Adrenal gland (tissue), 12 donors: Measurements from ENCODE around the gene KRT81. TPM values are rescaled to one million over a fixed set of nuclear protein-coding genes. Genes with fewer than 3 reads are reported as not detected.

ENCODE experiments used
- DNase-seq, 7 donors: peaks; one replicate each; pipeline ENCODE4 v3.0.0-alpha.2; 2019 to 2020
- H3K27ac ChIP-seq, 5 donors: fragments of 200-600 bp; sonication (generic) in 4 of 5; 1 replicate in 3 of 5; 2 replicates in 2 of 5; pipeline versions ENCODE4 v1.5.1 to v1.8.0; 2016 to 2020; ENCODE audit warnings: mild to moderate bottlenecking in 1 of 5
- H3K27me3 ChIP-seq: fragments of 200-600 bp; 2 replicates; pipeline ENCODE4 v1.8.0; 2021
- H3K36me3 ChIP-seq, 2 donors: fragments of 200-600 bp; replicated peaks in 1 of 2; 1 replicate in 1 of 2; 2 replicates in 1 of 2; pipeline versions ENCODE4 v1.5.1 to v1.8.0; 2018 to 2022
- H3K4me1 ChIP-seq, 2 donors: fragments of 200-600 bp; replicated peaks in 1 of 2; 1 replicate in 1 of 2; 2 replicates in 1 of 2; pipeline versions ENCODE4 v1.5.1 to v1.8.0; 2018 to 2021
- H3K4me3 ChIP-seq, 4 donors: fragments of 200-600 bp; sonication (generic) in 3 of 4; one replicate each; pipeline ENCODE4 v1.5.1; 2016 to 2018
- H3K9me3 ChIP-seq, 3 donors: fragments of 200-600 bp; sonication (generic) in 1 of 3; replicated peaks in 1 of 3; 1 replicate in 2 of 3; 2 replicates in 1 of 3; pipeline versions ENCODE4 v1.5.1 to v1.8.0; 2016 to 2021
- CTCF ChIP-seq, 6 experiments: fragments of 450-650 bp in 4 of 6; fragments of 200-600 bp in 2 of 6; sonication (generic) in 1 of 6; IDR thresholded peaks; 1 replicate in 5 of 6; 2 replicates in 1 of 6; pipeline versions ENCODE4 v1.5.1 to v1.8.0; 2016 to 2021; ENCODE audit warnings: antibody characterized with exemption in 6 of 6, mild to moderate bottlenecking in 2 of 6, moderate library complexity in 1 of 6
- POLR2A ChIP-seq, 2 donors: fragments of 450-650 bp; IDR thresholded peaks; one replicate each; pipeline ENCODE4 v1.6.1; 2017; ENCODE audit warnings: antibody characterized with exemption in 2 of 2, mild to moderate bottlenecking in 2 of 2, moderate library complexity in 1 of 2
- WGBS, 4 donors: extraction: QIAGEN DNeasy Blood & Tissue Kit in 2 of 4; methylation state at CpG; one replicate each; pipeline versions ENCODE4 v1.1.5 to v1.1.7; 2013 to 2017; 5-methylcytosine and 5-hydroxymethylcytosine counted together
- intact Hi-C, 2 donors: fragments of 100-400 bp; cut with DNase I; formaldehyde crosslinking; loops; one replicate each; pipeline versions ENCODE4 v1.14.1 to v1.15.0; 2022 to 2023
- polyA plus RNA-seq, 3 donors: library from polyadenylated mRNA; stranded (reverse); fragments of 200-250 nt in 2 of 3; fragments of 350-450 nt in 1 of 3; fragmentation: Illumina TruSeq in 1 of 3; extraction: RNeasy Lipid Tissue Mini Kit (QIAGEN cat#74804) in 1 of 3; gene quantifications; one replicate each; pipeline ENCODE4 v1.2.3, GENCODE V29; 2013 to 2014
- total RNA-seq, 9 donors: library from RNA; depleted of rRNA in 4 of 9; stranded (reverse); fragments of >200 nt in 4 of 9; fragments of 120-200 nt in 1 of 9; fragmentation: NEBNext Ultra II Directional in 1 of 9; extraction: Animal tissue kit (Norgen Biotek cat#: 25700) in 1 of 9; gene quantifications; one replicate each; pipeline versions ENCODE4 v1.1.0 to v1.2.4, GENCODE V29; 2013 to 2023
- donor health status: healthy with polysubstance abuse.
- donor health status: Bipolar disorder and iron deficiency.
- donor health status: DM: yes; HTN: yes; CAD: no.
- donor health status: DM: no; HTN: no; CAD: no.
- donor health status: DM: no; HTN: no; CAD: no.
- donor health status: DM: yes; HTN: yes; CAD: no.

KRT81 gene
- total and polyA plus RNA-seq, 12 donors: 0.25 to 0.42 TPM; not detected in 10

GRCh38 chr12:52264435-52264825, 26.9 kb downstream of the KRT81 start:
- Histone ChIP-seq H3K27me3 (no peaks in the 10 kb centered on the region), H3K27ac (no peak overlapping the region), H3K36me3 (no peaks in the 10 kb centered on the region), H3K9me3 (no peaks in the 10 kb centered on the region), H3K4me3 (no peak overlapping the region), H3K4me1 (peaks cover 0 to 8% of the 10 kb centered on the region in 2 donors)
- TF ChIP-seq CTCF (IDR thresholded peaks at IDR 0.05) (no peak), POLR2A (IDR thresholded peaks at IDR 0.05) (no peak)
- DNase-seq: no peak
- intact Hi-C loops: no loop called here
- 66 to 84% (median 76%) methylated on average over 2 of the region's 2 CpGs for WGBS, 4 donors

GRCh38 chr12:52263761-52264434, 27.4 kb downstream of the KRT81 start:
- DNase-seq: no peak
- WGBS, 4 donors: 78 to 97% (median 88%) methylated on average over 5 to 7 of the region's 7 CpGs
- Histone ChIP-seq H3K36me3 (no peaks in the 10 kb centered on the region), H3K27ac (no peak overlapping the region), H3K9me3 (no peaks in the 10 kb centered on the region), H3K27me3 (no peaks in the 10 kb centered on the region), H3K4me1 (peaks cover 0 to 8% of the 10 kb centered on the region in 2 donors), H3K4me3 (no peak overlapping the region)
- no peak for TF ChIP-seq POLR2A (IDR thresholded peaks at IDR 0.05)
- no peak for TF ChIP-seq CTCF (IDR thresholded peaks at IDR 0.05)
- intact Hi-C loops: no loop called here

GRCh38 chr12:52262286-52262685, 29.0 kb downstream of the KRT81 start:
- no peak for DNase-seq
- Histone ChIP-seq H3K36me3 (no peaks in the 10 kb centered on the region), H3K4me1 (peaks cover 5 to 16% of the 10 kb centered on the region in 2 donors), H3K27ac (no peak overlapping the region), H3K9me3 (no peaks in the 10 kb centered on the region), H3K4me3 (no peak overlapping the region), H3K27me3 (no peaks in the 10 kb centered on the region)
- 85 to 100% (median 95%) methylated on average over 2 to 3 of the region's 3 CpGs for WGBS, 4 donors
- intact Hi-C loops: no loop called here
- TF ChIP-seq POLR2A (IDR thresholded peaks at IDR 0.05) (no peak), CTCF (IDR thresholded peaks at IDR 0.05) (no peak)

- Histone ChIP-seq H3K27me3 (no peaks in the 10 kb centered on the region), H3K36me3 (no peaks in the 10 kb centered on the region), H3K27ac (no peak overlapping the region), H3K4me1 (peaks cover 5 to 16% of the 10 kb centered on the region in 2 donors), H3K4me3 (no peak overlapping the region), H3K9me3 (no peaks in the 10 kb centered on the region)
- intact Hi-C loops: no loop called here
- no peak for TF ChIP-seq POLR2A (IDR thresholded peaks at IDR 0.05)
- TF ChIP-seq CTCF (IDR thresholded peaks at IDR 0.05): no peak
- WGBS, 4 donors: 77 to 100% (median 81%) methylated on average over 1 of the region's 1 CpG
- DNase-seq: no peak
These were observed 30.2 kb downstream of the KRT81 start for GRCh38 chr12:52261208-52261484.
